GM10847 (cell line): ENCODE measurements around the gene SPINDOC.

Experiments used
- POLR2A ChIP-seq: IDR thresholded peaks from 2 replicates; pipeline ENCODE4 v1.6.1; 2011; ENCODE audit not compliant: insufficient read length; ENCODE audit errors: extremely low read depth

The SPINDOC gene

GRCh38 chr11:63858628-63859550 lies 45.6 kb downstream of the SPINDOC start:
- TF ChIP-seq POLR2A, result no peak

- no peak for TF ChIP-seq POLR2A
These were observed 49.7 kb downstream of the SPINDOC start for GRCh38 chr11:63862923-63863322.

DNA sequence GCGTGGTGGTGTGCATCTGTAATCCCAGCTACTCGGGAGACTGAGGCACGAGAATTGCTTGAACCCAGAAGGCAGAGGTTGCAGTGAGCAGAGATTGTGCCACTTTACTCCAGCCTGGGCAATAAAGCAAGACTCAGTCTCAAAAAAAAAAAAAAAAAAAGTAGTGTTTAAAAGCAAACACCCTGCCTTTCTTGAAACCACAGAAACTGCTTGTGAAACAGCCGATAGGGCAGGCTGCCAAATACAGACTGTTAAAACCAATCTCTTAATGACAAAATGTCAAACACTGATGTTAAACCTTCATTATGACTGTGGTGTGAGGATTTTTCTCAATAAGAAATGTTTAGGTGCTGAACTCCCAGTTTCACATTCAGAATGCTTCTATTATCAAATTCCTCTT lies 53.0 kb downstream of the SPINDOC start:
- no peak for TF ChIP-seq POLR2A

- TF ChIP-seq POLR2A, result no peak
These were observed 54.3 kb downstream of the SPINDOC start for GRCh38 chr11:63867511-63867910.

- TF ChIP-seq POLR2A, result no peak
These were observed 55.3 kb downstream of the SPINDOC start for GRCh38 chr11:63868399-63869064.

GRCh38 chr11:63869171-63869591 lies 55.9 kb downstream of the SPINDOC start:
- no peak for TF ChIP-seq POLR2A

DNA sequence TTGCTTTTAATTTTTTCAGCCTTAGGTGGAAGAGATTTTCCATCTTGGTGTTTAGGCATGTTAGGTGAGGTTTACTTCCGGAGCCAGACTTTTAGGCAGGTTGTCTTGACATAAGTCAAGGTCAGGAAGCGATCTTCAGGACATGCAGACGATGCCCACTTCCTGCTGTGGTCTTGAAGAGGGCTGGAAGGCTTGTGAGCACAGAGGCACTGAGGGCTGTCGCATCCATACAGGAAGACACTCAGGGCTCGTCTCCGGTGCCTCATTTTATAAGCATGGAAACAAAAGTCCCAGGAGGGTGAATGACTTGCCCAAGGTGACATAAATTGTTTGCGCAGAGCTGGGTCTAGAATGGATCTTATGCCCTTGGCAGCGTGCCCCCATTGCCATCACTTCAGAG lies 56.4 kb downstream of the SPINDOC start:
- no peak for TF ChIP-seq POLR2A

DNA sequence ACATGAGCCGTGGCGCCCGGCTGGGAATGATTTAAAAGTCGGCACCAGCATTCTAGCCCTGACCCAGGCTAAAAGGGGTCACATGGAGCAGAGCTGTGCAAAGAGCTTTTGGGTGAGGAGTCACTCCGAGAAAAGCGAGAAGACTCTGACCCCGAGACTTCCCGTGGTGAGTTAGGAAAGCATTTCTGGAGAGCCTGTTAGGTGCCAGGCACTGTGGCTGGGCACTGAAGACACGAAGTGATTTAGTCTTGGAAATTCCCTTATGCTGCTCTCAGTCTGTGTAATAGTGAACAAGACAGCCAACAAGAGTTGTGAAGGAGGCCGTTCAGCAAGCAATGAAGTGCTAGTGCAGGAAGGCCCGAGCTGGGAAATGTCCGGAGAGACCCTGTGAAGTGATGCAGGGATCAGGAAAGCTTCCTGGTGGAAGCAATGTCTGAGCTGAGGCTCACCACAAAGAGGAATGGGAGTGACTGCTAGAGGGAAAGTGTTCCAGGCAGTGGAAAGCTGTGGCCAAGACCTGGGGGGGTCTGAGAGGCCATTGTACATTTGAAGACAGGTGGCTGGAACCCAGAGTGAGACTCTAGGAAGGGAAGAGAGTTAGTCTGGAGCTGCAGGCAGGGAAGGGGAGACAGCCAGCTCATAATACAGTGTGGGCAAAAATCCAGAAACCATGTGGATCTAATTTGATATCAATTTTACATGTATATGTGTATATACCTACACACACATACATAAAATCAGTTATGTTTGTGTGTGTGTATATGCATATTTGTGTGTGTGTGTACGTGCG lies 57.3 kb downstream of the SPINDOC start:
- TF ChIP-seq POLR2A, result no peak

DNA sequence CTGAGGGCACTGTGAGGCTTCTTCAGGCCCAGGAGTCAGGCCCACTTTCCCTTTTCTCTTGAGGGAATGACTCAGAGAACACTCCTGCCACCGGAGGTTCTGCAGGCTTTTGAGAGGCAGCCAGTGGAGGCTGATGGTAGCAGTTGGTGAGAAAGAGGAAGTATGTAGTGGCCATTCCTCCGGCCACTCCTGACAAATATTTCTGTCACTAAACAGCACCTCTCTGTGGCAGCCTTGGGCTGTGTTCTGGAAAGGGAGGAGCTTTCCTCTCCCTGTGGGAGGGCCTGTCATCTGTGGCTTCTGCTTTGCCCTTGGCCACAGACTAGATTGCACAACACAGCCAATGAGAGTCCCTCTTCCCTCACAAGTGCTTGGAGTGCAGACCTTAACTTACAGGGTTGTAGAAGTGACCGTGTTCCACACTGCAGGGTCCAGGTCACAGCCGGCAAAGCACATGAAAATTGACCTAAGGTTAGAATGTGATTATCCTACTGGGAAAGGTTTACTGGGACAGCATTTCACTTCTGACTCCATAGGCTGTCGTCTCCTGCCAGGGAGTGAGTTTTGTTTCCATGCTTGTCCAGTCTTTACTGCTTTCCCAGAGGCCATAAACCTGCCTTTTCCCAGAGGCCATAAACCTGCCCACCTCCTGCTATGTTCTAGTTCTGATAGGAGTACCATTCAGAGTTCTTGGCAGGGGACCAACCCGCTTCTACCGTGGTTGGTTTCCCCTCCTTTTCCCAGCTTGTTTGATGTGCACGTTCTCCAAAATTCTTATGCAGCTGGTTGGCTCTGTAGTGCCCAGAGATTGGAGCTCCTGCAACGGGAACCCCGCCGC lies 58.9 kb downstream of the SPINDOC start:
- no peak for TF ChIP-seq POLR2A

- TF ChIP-seq POLR2A, result no peak
These were observed 59.5 kb downstream of the SPINDOC start for GRCh38 chr11:63872800-63873197.

DNA sequence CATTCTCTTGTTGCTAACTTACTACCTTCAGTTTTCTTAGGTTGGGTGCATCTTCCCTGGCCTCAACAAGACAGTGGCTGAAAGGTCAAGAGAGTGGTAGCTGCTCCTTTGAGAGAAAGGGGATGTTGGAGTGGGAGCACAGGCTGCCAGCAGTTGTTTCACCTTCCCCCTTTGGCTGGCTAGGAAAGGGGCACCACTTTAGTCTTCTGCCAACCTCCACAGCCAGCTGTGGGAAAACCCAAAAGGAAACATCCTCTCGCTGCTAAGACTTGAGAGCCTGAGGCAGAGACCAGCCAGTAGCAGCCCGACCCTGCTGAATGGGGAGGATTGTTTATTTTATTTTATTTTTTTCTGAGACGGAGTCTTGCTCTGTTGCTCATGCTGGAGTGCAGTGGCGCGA lies 60.1 kb downstream of the SPINDOC start:
- TF ChIP-seq POLR2A, result no peak

GRCh38 chr11:63874511-63874910 lies 61.3 kb downstream of the SPINDOC start:
- TF ChIP-seq POLR2A, result no peak

DNA sequence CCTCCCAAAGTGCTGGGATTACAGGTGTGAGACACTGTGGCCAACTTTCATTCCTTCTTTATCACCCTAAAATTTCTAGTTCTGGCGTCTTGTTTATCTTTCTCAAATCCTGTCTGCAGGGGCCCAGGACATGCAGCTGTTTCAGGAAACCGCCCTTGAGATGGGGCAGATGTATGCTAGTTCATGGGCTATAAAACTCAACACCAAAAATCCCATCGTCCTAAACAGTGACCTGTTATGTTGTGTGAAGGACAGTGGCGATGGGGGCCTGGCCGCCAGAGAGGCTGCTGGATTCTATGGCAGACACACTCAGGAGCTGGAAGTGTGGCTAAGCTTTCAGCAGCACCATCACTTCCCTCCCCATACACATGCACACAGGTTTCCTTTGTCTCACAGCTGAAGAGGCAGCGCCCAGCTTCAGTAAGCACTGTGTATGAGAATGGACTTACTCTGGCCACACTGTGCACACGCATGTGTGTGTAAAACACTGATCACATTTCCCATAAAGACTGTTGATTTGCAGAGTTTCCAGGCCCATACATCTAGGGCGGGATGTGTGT lies 62.3 kb downstream of the SPINDOC start:
- no peak for TF ChIP-seq POLR2A

DNA sequence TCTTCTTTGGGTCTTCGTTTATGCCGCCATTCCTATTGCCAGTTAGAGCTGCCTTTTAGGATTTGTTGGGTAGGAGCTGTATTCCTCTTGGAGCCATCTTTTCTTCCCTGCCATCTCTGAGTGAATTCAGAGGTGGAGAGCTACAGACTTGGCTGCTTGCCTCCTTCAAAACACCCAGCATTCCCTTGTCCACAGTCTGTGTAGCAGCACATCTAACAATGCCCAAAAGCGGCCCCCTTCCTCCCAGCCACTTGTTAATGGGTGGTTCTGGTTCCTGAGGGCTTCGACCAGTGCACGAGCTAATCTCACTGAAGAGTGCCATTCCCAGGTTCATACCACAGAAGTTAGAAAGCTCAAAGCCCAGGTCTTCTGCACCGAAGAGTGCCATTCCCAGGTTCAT lies 63.4 kb downstream of the SPINDOC start:
- TF ChIP-seq POLR2A, result no peak
